Epidermal melanocyte (primary cell): Measurements from ENCODE around the gene OR2T34.
"Not testable (repeated sequence)": the region's sequence is repeated elsewhere in the genome, so short reads cannot be mapped to it uniquely, and the experiment has no call there.

ENCODE experiments used
- DNase-seq: peaks from one replicate; pipeline ENCODE4 v3.0.0; 2011; ENCODE audit warnings: low spot score; ENCODE audit not compliant: insufficient read length

The OR2T34 gene

GRCh38 chr1:248574657-248575056 is at the start of gene OR2T34:
Gene OR2T34, minus strand, starts transcription at chr1:248574757. Its CDS starts 0 bp downstream, at chr1:248574757.
- not testable (repeated sequence) for DNase-seq

- no peak for DNase-seq
These were observed 48.0 kb upstream of the OR2T34 start for GRCh38 chr1:248622570-248623001.

GRCh38 chr1:248621770-248622169 is 47.2 kb upstream of the OR2T34 start:
- DNase-seq, result no peak

GRCh38 chr1:248618878-248619277 is 44.3 kb upstream of the OR2T34 start:
- DNase-seq, result no peak

- DNase-seq, result no peak
These were observed 43.6 kb upstream of the OR2T34 start for GRCh38 chr1:248618119-248618518.

- DNase-seq, result no peak
These were observed 39.2 kb upstream of the OR2T34 start for GRCh38 chr1:248613742-248614141.

- DNase-seq, result no peak
These were observed 37.4 kb upstream of the OR2T34 start for GRCh38 chr1:248611883-248612414.

- no peak for DNase-seq
These were observed 35.7 kb upstream of the OR2T34 start for GRCh38 chr1:248610301-248610700.

GRCh38 chr1:248599396-248599795 is 24.8 kb upstream of the OR2T34 start:
- no peak for DNase-seq

- DNase-seq, result no peak
These were observed 23.0 kb upstream of the OR2T34 start, which contains the start of gene OR2T10 for GRCh38 chr1:248597589-248597988. Gene OR2T10, minus strand, starts transcription at chr1:248597700. Its CDS starts 3,932 bp downstream, at chr1:248593768.

- no peak for DNase-seq
These were observed 22.1 kb upstream of the OR2T34 start for GRCh38 chr1:248596615-248597014.

GRCh38 chr1:248593226-248593625 is 18.7 kb upstream of the OR2T34 start:
- DNase-seq, result no peak

GRCh38 chr1:248592655-248593054 is 18.1 kb upstream of the OR2T34 start:
- no peak for DNase-seq

GRCh38 chr1:248590055-248590454 is 15.5 kb upstream of the OR2T34 start:
- no peak for DNase-seq

GRCh38 chr1:248589334-248589733 is 14.8 kb upstream of the OR2T34 start:
- no peak for DNase-seq

- DNase-seq, result no peak
These were observed 10.7 kb upstream of the OR2T34 start for GRCh38 chr1:248585266-248585665.

GRCh38 chr1:248576260-248576980 is 1.9 kb upstream of the OR2T34 start:
- DNase-seq, result no peak

GRCh38 chr1:248573856-248574255 is 701 bp downstream of the OR2T34 start:
- not testable (repeated sequence) for DNase-seq

- DNase-seq, result not testable (repeated sequence)
These were observed 2.5 kb downstream of the OR2T34 start for GRCh38 chr1:248572049-248572448.

- DNase-seq, result not testable (repeated sequence)
These were observed 3.7 kb downstream of the OR2T34 start for GRCh38 chr1:248570811-248571210.

- DNase-seq, result not testable (repeated sequence)
These were observed 5.5 kb downstream of the OR2T34 start for GRCh38 chr1:248569049-248569448.

GRCh38 chr1:248565530-248566373 is 8.8 kb downstream of the OR2T34 start:
- DNase-seq, result not testable (repeated sequence)
